NCI-H2196 treated with DMSO at 0.1 percent for 48 hours (cell line): ENCODE results near the gene DBNDD1.
A peak's percentile ranks its signal among the peaks of the same experiment; 100 is the strongest.
"Not testable (repeated sequence)": the region's sequence is repeated elsewhere in the genome, so short reads cannot be mapped to it uniquely, and the experiment has no call there.

Experiments
- DNase-seq: peaks from one replicate; lab custom pipeline; 2025; ENCODE audit not compliant: unreplicated experiment; lab: John Stamatoyannopoulos, UW

DBNDD1 gene

GRCh38 chr16:89993971-89994370, 25.3 kb downstream of the DBNDD1 start:
- no peak for DNase-seq

- no peak for DNase-seq
These were observed 25.9 kb downstream of the DBNDD1 start for GRCh38 chr16:89993377-89993776.

- DNase-seq: no peak
These were observed 28.5 kb downstream of the DBNDD1 start for GRCh38 chr16:89990799-89991198.

GRCh38 chr16:89988951-89989350, 30.3 kb downstream of the DBNDD1 start:
- DNase-seq: no peak

- no peak for DNase-seq
These were observed 32.1 kb downstream of the DBNDD1 start for GRCh38 chr16:89987169-89987568.

GRCh38 chr16:89986600-89986999, 32.7 kb downstream of the DBNDD1 start:
- DNase-seq: no peak

GRCh38 chr16:89985219-89985618, 34.0 kb downstream of the DBNDD1 start:
- no peak for DNase-seq

GRCh38 chr16:89984216-89984615, 35.0 kb downstream of the DBNDD1 start:
- no peak for DNase-seq

- DNase-seq: no peak
These were observed 35.7 kb downstream of the DBNDD1 start for GRCh38 chr16:89983536-89983935.

GRCh38 chr16:89982318-89982717, 36.9 kb downstream of the DBNDD1 start:
- no peak for DNase-seq

- no peak for DNase-seq
These were observed 37.8 kb downstream of the DBNDD1 start for GRCh38 chr16:89981414-89981813.

- no peak for DNase-seq
These were observed 44.4 kb downstream of the DBNDD1 start for GRCh38 chr16:89974870-89975269.

- DNase-seq: no peak
These were observed 45.5 kb downstream of the DBNDD1 start for GRCh38 chr16:89973654-89974335.

GRCh38 chr16:89973235-89973634, 46.0 kb downstream of the DBNDD1 start:
- no peak for DNase-seq

- peak; percentile 42 for DNase-seq
These were observed 46.7 kb downstream of the DBNDD1 start for GRCh38 chr16:89972244-89973234.

- no peak for DNase-seq
These were observed 47.6 kb downstream of the DBNDD1 start for GRCh38 chr16:89971495-89972243.

- DNase-seq: no peak
These were observed 49.4 kb downstream of the DBNDD1 start for GRCh38 chr16:89969741-89970410.

- not testable (repeated sequence) for DNase-seq
These were observed 51.2 kb downstream of the DBNDD1 start for GRCh38 chr16:89968074-89968473.

GRCh38 chr16:89967436-89967835, 51.8 kb downstream of the DBNDD1 start:
- DNase-seq: not testable (repeated sequence)

GRCh38 chr16:89966756-89967155, 52.5 kb downstream of the DBNDD1 start:
- no peak for DNase-seq
